Mammary epithelial cell (primary cell): ENCODE results near the gene KLF2.

Source experiments
- EZH2 ChIP-seq: IDR thresholded peaks from 2 replicates; pipeline ENCODE4 v1.6.1; 2012; ENCODE audit warnings: low read length, inconsistent platforms, borderline replicate concordance
- TF ChIP-seq, protein P1 (sequence below), 2 donors: IDR thresholded peaks in 1 of 2; conservative IDR thresholded peaks in 1 of 2; 2 replicates each; pipeline ENCODE4 v1.5.1; 2011 to 2012; ENCODE audit warnings: inconsistent platforms in 2 of 2, low read length in 2 of 2, mild to moderate bottlenecking in 2 of 2, control low read depth in 1 of 2, low read depth in 1 of 2; ENCODE audit not compliant: insufficient read depth in 1 of 2; ENCODE audit errors: extremely low read depth in 1 of 2

DNA sequence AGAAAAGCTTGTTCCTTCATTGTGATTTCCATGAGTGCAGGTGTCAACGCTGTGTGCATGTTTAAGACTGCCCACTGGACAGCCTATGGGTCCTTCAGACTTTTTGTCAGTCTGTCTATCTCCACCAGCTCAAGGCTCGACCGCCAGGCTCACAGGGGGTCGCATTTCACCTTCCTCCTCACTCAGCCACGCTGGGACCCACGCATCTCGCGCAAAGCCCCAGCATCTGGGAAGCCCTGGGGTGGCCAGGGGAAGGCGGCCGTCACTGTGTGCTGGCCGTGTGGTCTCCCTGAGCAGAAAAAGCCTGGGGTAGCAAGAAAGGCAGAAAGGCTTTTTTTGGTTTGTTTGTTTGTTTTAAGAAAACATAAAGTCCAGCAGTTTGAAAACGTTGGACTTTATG, 48.5 kb downstream of the KLF2 start:
- TF ChIP-seq, protein P1, sequence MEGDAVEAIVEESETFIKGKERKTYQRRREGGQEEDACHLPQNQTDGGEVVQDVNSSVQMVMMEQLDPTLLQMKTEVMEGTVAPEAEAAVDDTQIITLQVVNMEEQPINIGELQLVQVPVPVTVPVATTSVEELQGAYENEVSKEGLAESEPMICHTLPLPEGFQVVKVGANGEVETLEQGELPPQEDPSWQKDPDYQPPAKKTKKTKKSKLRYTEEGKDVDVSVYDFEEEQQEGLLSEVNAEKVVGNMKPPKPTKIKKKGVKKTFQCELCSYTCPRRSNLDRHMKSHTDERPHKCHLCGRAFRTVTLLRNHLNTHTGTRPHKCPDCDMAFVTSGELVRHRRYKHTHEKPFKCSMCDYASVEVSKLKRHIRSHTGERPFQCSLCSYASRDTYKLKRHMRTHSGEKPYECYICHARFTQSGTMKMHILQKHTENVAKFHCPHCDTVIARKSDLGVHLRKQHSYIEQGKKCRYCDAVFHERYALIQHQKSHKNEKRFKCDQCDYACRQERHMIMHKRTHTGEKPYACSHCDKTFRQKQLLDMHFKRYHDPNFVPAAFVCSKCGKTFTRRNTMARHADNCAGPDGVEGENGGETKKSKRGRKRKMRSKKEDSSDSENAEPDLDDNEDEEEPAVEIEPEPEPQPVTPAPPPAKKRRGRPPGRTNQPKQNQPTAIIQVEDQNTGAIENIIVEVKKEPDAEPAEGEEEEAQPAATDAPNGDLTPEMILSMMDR (conservative IDR thresholded peaks at IDR 0.05 in 1 of 2, IDR thresholded peaks at IDR 0.05 in 1 of 2; ENCODE audit: extremely low read depth in 1 of 2, insufficient read depth in 1 of 2, low read depth in 1 of 2, low read length in 2 of 2) = no peak
- TF ChIP-seq EZH2 = no peak
